Gastroesophageal sphincter (tissue), 4 donors: Measurements from ENCODE around the gene PRUNE2. TPM values are rescaled to one million over a fixed set of nuclear protein-coding genes. Genes with fewer than 3 reads are reported as not detected.

Source experiments
- ATAC-seq: fragments of 150-250 bp; one replicate; pipeline ENCODE4 v1.9.1; 2016; ENCODE audit warnings: mild to moderate bottlenecking, moderate library complexity
- H3K27ac ChIP-seq, 4 donors: fragments of 200-600 bp; sonication (generic) in 3 of 4; 1 replicate in 3 of 4; 2 replicates in 1 of 4; pipeline ENCODE4 v1.5.1; 2016 to 2019
- H3K27me3 ChIP-seq: fragments of 200-600 bp; sonication (generic); one replicate; pipeline ENCODE4 v1.5.1; 2019
- H3K36me3 ChIP-seq, 2 donors: fragments of 200-600 bp; sonication (generic); one replicate each; pipeline ENCODE4 v1.5.1; 2019; ENCODE audit warnings: control low read depth in 1 of 2
- H3K4me1 ChIP-seq, 3 donors: fragments of 200-600 bp; sonication (generic); 1 replicate in 2 of 3; 2 replicates in 1 of 3; pipeline ENCODE4 v1.5.1; 2016 to 2019; ENCODE audit warnings: control low read depth in 2 of 3
- H3K4me3 ChIP-seq, 2 donors: fragments of 200-600 bp; sonication (generic); one replicate each; pipeline ENCODE4 v1.5.1; 2019; ENCODE audit warnings: mild to moderate bottlenecking in 1 of 2, moderate library complexity in 1 of 2
- H3K9me3 ChIP-seq, 3 donors: fragments of 200-600 bp; sonication (generic); one replicate each; pipeline ENCODE4 v1.5.1; 2017 to 2019; ENCODE audit warnings: control low read depth in 2 of 3
- EP300 ChIP-seq: sonication (generic); formaldehyde crosslinking; IDR thresholded peaks from one replicate; pipeline ENCODE4 v1.6.1; 2017; ENCODE audit warnings: antibody characterized with exemption, mild to moderate bottlenecking
- POLR2A ChIP-seq, 2 donors: fragments of 450-650 bp; IDR thresholded peaks; one replicate each; pipeline ENCODE4 v1.6.1; 2017; ENCODE audit warnings: antibody characterized with exemption in 2 of 2, mild to moderate bottlenecking in 2 of 2, moderate library complexity in 1 of 2
- POLR2AphosphoS5 ChIP-seq: sonication (generic); formaldehyde crosslinking; IDR thresholded peaks from one replicate; pipeline ENCODE4 v1.6.1; 2017; ENCODE audit warnings: antibody characterized with exemption
- WGBS, 2 donors: methylation state at CpG; one replicate each; pipeline ENCODE4 v1.1.5; 2018; ENCODE audit warnings: low coverage in 1 of 2; 5-methylcytosine and 5-hydroxymethylcytosine counted together
- total RNA-seq, 4 donors: library from RNA; depleted of rRNA; stranded (reverse); fragments of >200 nt; gene quantifications; one replicate each; pipeline ENCODE4 v1.1.0, GENCODE V29; 2016
- TF ChIP-seq, protein P1 (sequence below), 4 experiments: fragments of 200-600 bp in 2 of 4; fragments of 450-650 bp in 2 of 4; sonication (generic) in 1 of 4; IDR thresholded peaks; one replicate each; pipeline ENCODE4 v1.5.1; 2017 to 2019; ENCODE audit warnings: antibody characterized with exemption in 4 of 4, mild to moderate bottlenecking in 2 of 4, moderate library complexity in 2 of 4

The PRUNE2 gene
- total RNA-seq, 4 donors from 2014 or later, result 561 to 930 (median 763) TPM

DNA sequence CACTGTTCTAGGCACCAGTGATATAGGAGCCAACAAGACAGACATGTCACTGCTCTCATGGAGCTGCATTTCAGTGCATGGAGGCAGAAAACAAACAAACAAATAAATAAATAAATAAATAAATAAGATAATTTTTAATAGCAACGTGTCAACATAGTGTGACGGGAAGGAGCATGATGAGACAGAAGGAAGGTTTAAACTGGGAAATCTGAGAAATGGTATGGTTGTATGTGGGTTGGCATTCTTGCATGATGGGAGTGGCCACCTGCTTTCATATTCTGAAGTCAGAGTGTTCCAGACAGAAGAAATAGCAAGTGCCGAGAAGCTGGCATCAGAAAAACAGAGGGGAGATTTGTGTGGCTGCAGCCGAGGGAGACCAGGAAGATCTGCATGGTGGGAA, 141.8 kb downstream of the PRUNE2 start, which contains the start of gene PCA3:
Gene PCA3 (plus strand): TSS at position 301 of the 400 bp plus-strand sequence.
- no peak for TF ChIP-seq POLR2AphosphoS5
- TF ChIP-seq POLR2A (IDR thresholded peaks at IDR 0.05), result no peak
- TF ChIP-seq, protein P1, sequence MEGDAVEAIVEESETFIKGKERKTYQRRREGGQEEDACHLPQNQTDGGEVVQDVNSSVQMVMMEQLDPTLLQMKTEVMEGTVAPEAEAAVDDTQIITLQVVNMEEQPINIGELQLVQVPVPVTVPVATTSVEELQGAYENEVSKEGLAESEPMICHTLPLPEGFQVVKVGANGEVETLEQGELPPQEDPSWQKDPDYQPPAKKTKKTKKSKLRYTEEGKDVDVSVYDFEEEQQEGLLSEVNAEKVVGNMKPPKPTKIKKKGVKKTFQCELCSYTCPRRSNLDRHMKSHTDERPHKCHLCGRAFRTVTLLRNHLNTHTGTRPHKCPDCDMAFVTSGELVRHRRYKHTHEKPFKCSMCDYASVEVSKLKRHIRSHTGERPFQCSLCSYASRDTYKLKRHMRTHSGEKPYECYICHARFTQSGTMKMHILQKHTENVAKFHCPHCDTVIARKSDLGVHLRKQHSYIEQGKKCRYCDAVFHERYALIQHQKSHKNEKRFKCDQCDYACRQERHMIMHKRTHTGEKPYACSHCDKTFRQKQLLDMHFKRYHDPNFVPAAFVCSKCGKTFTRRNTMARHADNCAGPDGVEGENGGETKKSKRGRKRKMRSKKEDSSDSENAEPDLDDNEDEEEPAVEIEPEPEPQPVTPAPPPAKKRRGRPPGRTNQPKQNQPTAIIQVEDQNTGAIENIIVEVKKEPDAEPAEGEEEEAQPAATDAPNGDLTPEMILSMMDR (IDR thresholded peaks at IDR 0.05), result no peak
- no peak for TF ChIP-seq EP300
- Histone ChIP-seq H3K9me3 (no peaks in the 10 kb centered on the region), H3K4me3 (no peak within 1 kb of the TSS), H3K27ac (no peak within 1 kb of the TSS), H3K4me1 (peaks cover 0 to 26% (median 0%) of the 10 kb centered on the region in 3 donors), H3K27me3 (no peaks in the 10 kb centered on the region), H3K36me3 (peaks cover 0 to 40% of the 10 kb centered on the region in 2 donors)
- ATAC-seq, result no peak
- WGBS, 2 donors, result 90 to 91% methylated on average over 4 of the region's 4 CpGs

DNA sequence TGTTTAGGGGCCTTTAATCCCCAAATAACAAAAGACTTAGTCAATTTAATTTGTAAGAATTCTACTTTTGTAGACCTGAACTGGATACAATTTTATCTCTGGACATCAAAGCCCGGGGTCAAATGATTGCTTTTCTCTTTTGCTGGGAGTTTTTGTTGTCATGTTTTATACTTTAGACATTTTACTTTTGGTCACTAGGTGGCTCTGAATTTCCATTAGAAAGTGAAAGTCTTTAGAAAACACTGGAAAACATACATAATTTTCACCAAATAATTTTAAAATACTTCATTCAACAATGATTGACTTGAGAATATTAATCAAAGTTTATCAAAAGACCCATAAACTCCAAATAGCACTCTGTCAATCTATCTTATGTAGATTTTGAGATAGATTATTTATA, 144.5 kb downstream of the PRUNE2 start:
- ATAC-seq, result no peak
- no peaks in the 10 kb centered on the region for H3K9me3 ChIP-seq
- H3K27ac ChIP-seq, result no peak overlapping the region
- WGBS, 2 donors, result 19 to 25% methylated on average over 1 of the region's 1 CpG
- H3K4me3 ChIP-seq, result no peak overlapping the region
- H3K27me3 ChIP-seq, result no peaks in the 10 kb centered on the region
- H3K36me3 ChIP-seq, result peaks cover 0 to 40% of the 10 kb centered on the region in 2 donors
- TF ChIP-seq, protein P1 (IDR thresholded peaks at IDR 0.05), result peak in 2 of 4 experiments; percentile 30 to 31
- no peak for TF ChIP-seq POLR2AphosphoS5
- peaks cover 0 to 44% (median 0%) of the 10 kb centered on the region in 3 donors for H3K4me1 ChIP-seq

DNA sequence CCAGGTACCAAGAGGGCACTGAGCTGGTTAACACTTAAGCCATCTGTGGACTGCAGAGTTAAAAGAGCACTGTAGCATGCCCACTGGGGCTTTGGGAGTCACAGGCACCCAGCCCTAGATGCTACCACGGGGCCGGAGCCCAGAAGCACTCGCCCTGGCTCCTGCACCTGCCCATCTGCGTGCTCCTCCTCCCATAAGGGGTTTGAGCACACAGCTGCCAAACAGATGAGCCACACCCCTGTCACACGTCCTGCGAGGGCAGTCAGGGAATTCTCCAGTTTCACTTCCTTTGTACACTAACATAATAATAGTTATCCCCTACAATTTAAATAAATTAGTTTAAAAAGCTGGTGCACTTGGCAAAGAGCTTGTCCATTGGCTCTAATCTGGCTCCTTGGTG, 146.2 kb downstream of the PRUNE2 start:
- TF ChIP-seq POLR2A (IDR thresholded peaks at IDR 0.05) (no peak), POLR2AphosphoS5 (no peak), EP300 (no peak)
- TF ChIP-seq, protein P1 (IDR thresholded peaks at IDR 0.05), result no peak
- Histone ChIP-seq H3K36me3 (peaks cover 0 to 44% of the 10 kb centered on the region in 2 donors), H3K9me3 (no peaks in the 10 kb centered on the region), H3K4me3 (no peak overlapping the region), H3K4me1 (peaks cover 0 to 53% (median 0%) of the 10 kb centered on the region in 3 donors), H3K27me3 (no peaks in the 10 kb centered on the region), H3K27ac (no peak overlapping the region)
- no peak for ATAC-seq
- 62% methylated on average over 5 of the region's 6 CpGs; no CpG with 5 or more reads in 1 of the 2 donors for WGBS, 2 donors

DNA sequence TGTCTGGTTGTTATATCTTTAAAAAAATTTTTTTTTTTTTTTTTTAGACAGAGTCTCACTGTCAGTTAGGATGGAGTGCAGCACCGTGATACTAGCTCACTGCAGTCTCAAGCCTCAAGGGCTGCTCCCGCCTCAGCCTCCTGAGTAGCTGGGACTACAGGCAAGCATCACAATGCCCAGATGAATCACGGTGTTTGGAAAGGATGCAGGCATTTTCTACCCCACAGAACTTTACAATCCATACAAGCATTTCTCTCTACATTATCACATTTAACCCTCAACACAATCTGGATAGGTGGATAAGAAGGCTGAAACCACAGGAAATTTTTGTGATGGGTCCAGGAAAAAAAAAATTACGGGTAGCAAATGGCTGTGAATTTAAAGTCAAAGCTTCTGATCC, 147.4 kb downstream of the PRUNE2 start:
- no peaks in the 10 kb centered on the region for H3K9me3 ChIP-seq
- WGBS, 2 donors, result 40 to 50% methylated on average over 1 to 3 of the region's 4 CpGs
- TF ChIP-seq, protein P1 (IDR thresholded peaks at IDR 0.05), result no peak
- TF ChIP-seq POLR2A (IDR thresholded peaks at IDR 0.05) (no peak), POLR2AphosphoS5 (no peak), EP300 (no peak)
- H3K36me3 ChIP-seq, result peaks cover 0 to 41% of the 10 kb centered on the region in 2 donors
- no peak for ATAC-seq
- peaks cover 0 to 52% (median 0%) of the 10 kb centered on the region in 3 donors for H3K4me1 ChIP-seq
- H3K27ac ChIP-seq, result no peak overlapping the region
- H3K27me3 ChIP-seq, result no peaks in the 10 kb centered on the region
- no peak overlapping the region for H3K4me3 ChIP-seq

DNA sequence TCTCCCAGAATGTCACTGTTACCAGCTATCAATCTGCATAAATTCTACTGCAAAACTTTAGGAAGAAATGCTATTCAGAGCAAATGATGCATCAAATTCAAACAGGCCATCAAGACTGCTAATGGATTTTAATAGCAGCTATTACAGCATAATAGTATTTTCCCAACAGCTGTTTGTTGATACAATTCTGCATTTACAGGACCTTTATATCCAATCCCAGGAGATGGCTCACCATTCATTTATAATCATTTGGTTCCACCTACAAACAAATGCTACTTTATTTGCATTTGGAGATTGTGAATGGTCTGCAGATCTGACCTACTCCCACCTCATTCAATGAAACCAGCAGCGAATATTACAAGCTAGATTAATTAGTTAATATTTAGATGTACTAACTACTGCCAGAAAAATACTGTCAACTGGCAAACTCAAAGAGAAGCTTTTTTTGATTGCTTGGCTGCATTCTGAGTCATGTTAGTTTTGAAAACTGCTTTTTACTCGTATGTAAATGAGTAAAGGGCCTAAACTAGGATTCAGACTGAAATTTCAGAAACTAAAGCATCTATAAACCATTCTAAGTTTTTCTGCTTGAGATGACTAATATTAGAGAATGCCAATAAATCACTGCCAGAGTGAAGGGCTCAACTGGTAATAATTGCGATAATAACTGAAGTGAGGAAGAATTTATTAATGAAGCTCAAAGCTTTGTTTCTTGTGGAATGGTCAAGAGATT, 148.8 kb downstream of the PRUNE2 start:
- Histone ChIP-seq H3K9me3 (no peaks in the 10 kb centered on the region), H3K4me1 (peaks cover 0 to 38% (median 0%) of the 10 kb centered on the region in 3 donors), H3K27ac (no peak overlapping the region), H3K4me3 (no peak overlapping the region), H3K36me3 (peaks cover 0 to 42% of the 10 kb centered on the region in 2 donors), H3K27me3 (no peaks in the 10 kb centered on the region)
- TF ChIP-seq, protein P1 (IDR thresholded peaks at IDR 0.05), result no peak
- no peak for TF ChIP-seq EP300
- TF ChIP-seq POLR2AphosphoS5, result no peak
- no peak for TF ChIP-seq POLR2A (IDR thresholded peaks at IDR 0.05)
- no peak for ATAC-seq
- 55 to 64% methylated on average over 3 of the region's 3 CpGs for WGBS, 2 donors
